K562 (cell line): ENCODE measurements around the gene OSBPL10. TPM values are rescaled to one million over a fixed set of nuclear protein-coding genes. Genes with fewer than 3 reads are reported as not detected.
A peak's percentile ranks its signal among the peaks of the same experiment; 100 is the strongest.

Experiments used
- ATAC-seq: fragments of 200-7000 bp; cut with Tn5 transposase; 3 replicates; pipeline ENCODE4 v1.9.1; 2020; ENCODE audit warnings: moderate library complexity
- BruUV-seq: library from RNA; stranded (reverse); fragments of 400-500 nt; replicated peaks from 2 replicates; lab custom pipeline; 2021; lab: Mats Ljungman, UMichigan
- CTCF ChIA-PET: fragments of 300-600 bp; formaldehyde crosslinking; extraction: SDS; loops from one replicate; lab custom pipeline; 2021; ENCODE audit warnings: low intra/inter-chr PET ratio; lab: Yijun Ruan, JAX
- POLR2A ChIA-PET: fragments of 300-600, 350-650 bp; sonication (Branson Sonifier 250); formaldehyde crosslinking; extraction: SDS; loops from one replicate; lab custom pipeline; 2021; ENCODE audit warnings: antibody characterized with exemption, inconsistent platforms; lab: Yijun Ruan, JAX
- DNase-seq, 4 experiments: peaks; one replicate each; pipeline versions ENCODE4 v3.0.0 to v3.0.0-alpha.2; 2011 to 2018; ENCODE audit warnings: low spot score in 3 of 4, mixed read lengths in 3 of 4; ENCODE audit errors: extremely low read depth in 1 of 4
- FAIRE-seq: peaks from 2 replicates; lab custom pipeline; 2011; peaks lifted over from hg19 to GRCh38; lab: Jason Lieb, UNC
- H2AFZ ChIP-seq: 2 replicates; pipeline ENCODE4 v1.6.0; 2011; ENCODE audit warnings: low read depth, low read length, control low read depth, inconsistent platforms
- H3K27ac ChIP-seq: fragments of 200-600 bp; 3 replicates; pipeline ENCODE4 v1.8.0; 2011; ENCODE audit warnings: low read depth, mild to moderate bottlenecking, control low read depth, inconsistent platforms, low read length, moderate library complexity, mixed read lengths; ENCODE audit errors: extremely low read depth
- H3K27me3 ChIP-seq, 2 experiments: fragments of 300-600 bp in 1 of 2; 2 replicates in 1 of 2; 3 replicates in 1 of 2; pipeline versions ENCODE4 v1.6.0 to v1.8.0; 2011; ENCODE audit warnings: inconsistent platforms in 2 of 2, low read length in 2 of 2, mild to moderate bottlenecking in 1 of 2, mixed read lengths in 1 of 2, moderate library complexity in 1 of 2; ENCODE audit not compliant: control insufficient read depth in 2 of 2, insufficient read depth in 2 of 2
- H3K36me3 ChIP-seq: fragments of 300-600 bp; 3 replicates; pipeline ENCODE4 v1.8.0; 2011; ENCODE audit warnings: mild to moderate bottlenecking, low read length, inconsistent platforms; ENCODE audit not compliant: control insufficient read depth, insufficient read depth
- H3K4me1 ChIP-seq, 2 experiments: fragments of 200-600 bp in 1 of 2; replicated peaks in 1 of 2; 2 replicates in 1 of 2; 3 replicates in 1 of 2; pipeline versions ENCODE4 v1.5.1 to v1.8.0; 2011; ENCODE audit warnings: inconsistent platforms in 2 of 2, low read length in 2 of 2, mild to moderate bottlenecking in 1 of 2, mixed read lengths in 1 of 2, moderate library complexity in 1 of 2; ENCODE audit not compliant: control insufficient read depth in 2 of 2, insufficient read depth in 2 of 2
- H3K4me2 ChIP-seq: 2 replicates; pipeline ENCODE4 v1.6.1; 2011; ENCODE audit warnings: low read length, control low read depth, inconsistent platforms, mixed read lengths; ENCODE audit not compliant: insufficient read depth
- H3K4me3 ChIP-seq: fragments of 200-600 bp; sonication (generic), shearing (Covaris generic); 2 replicates; pipeline ENCODE4 v1.5.1; 2016; ENCODE audit warnings: control low read depth, inconsistent platforms
- H3K79me2 ChIP-seq: fragments of 200-600 bp; 3 replicates; pipeline ENCODE4 v1.8.0; 2011; ENCODE audit warnings: low read length, inconsistent platforms; ENCODE audit not compliant: control insufficient read depth, insufficient read depth
- H3K9ac ChIP-seq, 2 experiments: 2 replicates each; pipeline versions ENCODE4 v1.6.0 to v1.6.1; 2011; ENCODE audit warnings: low read depth in 2 of 2, low read length in 2 of 2, control low read depth in 1 of 2, inconsistent platforms in 1 of 2, mild to moderate bottlenecking in 1 of 2, mixed read lengths in 1 of 2; ENCODE audit not compliant: insufficient read depth in 1 of 2
- H3K9me1 ChIP-seq: one replicate; pipeline ENCODE4 v1.6.0; 2011; ENCODE audit warnings: inconsistent platforms, mild to moderate bottlenecking, low read length, moderate library complexity; ENCODE audit not compliant: control insufficient read depth, insufficient read depth
- H3K9me3 ChIP-seq: replicated peaks from 2 replicates; pipeline ENCODE4 v1.5.1; 2011; ENCODE audit warnings: low read depth, low read length, inconsistent platforms; ENCODE audit not compliant: control insufficient read depth, insufficient read depth
- H4K20me1 ChIP-seq: replicated peaks from 2 replicates; pipeline ENCODE4 v1.6.1; 2011; ENCODE audit warnings: low read length, inconsistent platforms, mixed read lengths; ENCODE audit not compliant: control insufficient read depth, insufficient read depth
- C11orf30 ChIP-seq: fragments of 450-650 bp; IDR thresholded peaks from 2 replicates; pipeline ENCODE4 v1.6.1; 2016; ENCODE audit warnings: low read depth, mild to moderate bottlenecking
- CEBPB ChIP-seq: fragments of 450-650 bp; IDR thresholded peaks from 2 replicates; pipeline ENCODE4 v1.6.1; 2016; ENCODE audit warnings: missing genetic modification characterization, missing compliant biosample characterization
- RFX1 ChIP-seq: fragments of 450-650 bp; IDR thresholded peaks from 2 replicates; pipeline ENCODE4 v1.6.1; 2016; ENCODE audit warnings: mild to moderate bottlenecking, moderate library complexity
- ZNF140 ChIP-seq: fragments of 250-450 bp; sonication (Bioruptor Pico); IDR thresholded peaks from 2 replicates; pipeline ENCODE4 v1.8.0; 2021; ENCODE audit warnings: moderate library complexity, mild to moderate bottlenecking, inconsistent platforms
- WGBS: fragments of 100-300 bp; shearing (Covaris generic); methylation state at CpG from one replicate; pipeline ENCODE4 v1.1.6; 2016; ENCODE audit warnings: low coverage, mixed read lengths; ENCODE audit not compliant: insufficient coverage; ENCODE audit errors: missing lambda C conversion rate; 5-methylcytosine and 5-hydroxymethylcytosine counted together
- in situ Hi-C: fragments of 300-500 bp; cut with MboI; formaldehyde crosslinking; loops from 4 replicates; pipeline ENCODE4 v1.15.0; 2018; ENCODE audit warnings: inconsistent platforms, mixed read lengths
- intact Hi-C: fragments of 100-400 bp; cut with micrococcal nuclease; formaldehyde crosslinking; loops from 2 replicates; pipeline ENCODE4 v1.14.2; 2022
- polyA plus RNA-seq, 8 experiments: library from polyadenylated mRNA; depleted of rRNA in 4 of 8; stranded (reverse) in 5 of 8; unstranded in 3 of 8; fragments of >200 nt; fragmentation: Nextera tagmentation in 2 of 8; fragmentation: Illumina TruSeq in 1 of 8; extraction: Ambion mirVana in 2 of 8; extraction: Trizol in 1 of 8; gene quantifications; 2 replicates each; pipeline versions ENCODE4 v1.2.1 to v1.2.3, GENCODE V29; 2011 to 2014; ENCODE audit warnings: inconsistent platforms in 1 of 8, missing spikeins in 1 of 8
- total RNA-seq, 7 experiments: library from RNA; depleted of rRNA in 6 of 7; stranded (reverse); fragments of >200 nt in 6 of 7; fragmentation: Illumina TruSeq in 2 of 7; extraction: Trizol in 2 of 7; gene quantifications; 2 replicates each; pipeline versions ENCODE4 v1.2.1 to v1.2.3, GENCODE V29; 2011 to 2021; ENCODE audit warnings: low replicate concordance in 1 of 7

Gene OSBPL10
- total and polyA plus RNA-seq, 9 of the 15 experiments (the other 6 are each of a cell fraction or from before 2014, with no cell fraction given), result 0.03 to 0.19 (median 0.14) TPM; not detected in 2

DNA sequence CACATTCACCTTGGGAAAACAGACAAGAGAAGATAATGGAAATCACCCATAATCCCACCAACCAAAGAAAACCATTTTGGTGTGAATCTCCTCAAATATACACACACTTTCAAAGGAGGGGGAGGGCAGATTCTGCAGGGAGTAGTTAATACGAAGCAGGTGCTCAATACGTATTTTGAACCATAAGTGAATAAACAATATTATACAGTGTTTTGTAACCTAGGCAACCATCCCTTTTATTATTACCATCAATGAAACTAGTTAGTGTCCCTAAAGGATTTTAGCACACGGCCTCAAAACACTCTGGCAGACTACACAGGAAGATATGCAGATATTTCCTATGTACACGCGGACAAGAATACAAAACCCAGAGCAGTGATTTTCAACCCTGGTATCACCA is 6.1 kb downstream of the OSBPL10 start:
- Histone ChIP-seq H3K36me3 (no peaks in the 10 kb centered on the region), H3K79me2 (no peaks in the 10 kb centered on the region), H3K4me3 (no peak overlapping the region), H3K27me3 (peaks cover 0 to 19% of the 10 kb centered on the region in 2 experiments; a peak in 3 of 5 replicates), H3K9me1 (no peaks in the 10 kb centered on the region), H2AFZ (no peak overlapping the region), H4K20me1 (no peaks in the 10 kb centered on the region), H3K4me2 (no peak overlapping the region), H3K9ac (no peak overlapping the region), H3K9me3 (no peaks in the 10 kb centered on the region), H3K4me1 (no peaks in the 10 kb centered on the region), H3K27ac (no peak overlapping the region)
- BruUV-seq, result no TSS peak
- ATAC-seq (no peak), FAIRE-seq (no peak), DNase-seq (no peak)
- no peak for TF ChIP-seq ZNF140 (CRISPR knock-in tag)
- peak; percentile 23; the same call in 1 of the 2 replicates for TF ChIP-seq RFX1
- intact Hi-C loops, result no loop called here
- in situ Hi-C loops, result no loop called here
- 6% methylated on average over 5 of the region's 5 CpGs for WGBS
- ChIA-PET CTCF (no interaction called here), POLR2A (no interaction called here)

DNA sequence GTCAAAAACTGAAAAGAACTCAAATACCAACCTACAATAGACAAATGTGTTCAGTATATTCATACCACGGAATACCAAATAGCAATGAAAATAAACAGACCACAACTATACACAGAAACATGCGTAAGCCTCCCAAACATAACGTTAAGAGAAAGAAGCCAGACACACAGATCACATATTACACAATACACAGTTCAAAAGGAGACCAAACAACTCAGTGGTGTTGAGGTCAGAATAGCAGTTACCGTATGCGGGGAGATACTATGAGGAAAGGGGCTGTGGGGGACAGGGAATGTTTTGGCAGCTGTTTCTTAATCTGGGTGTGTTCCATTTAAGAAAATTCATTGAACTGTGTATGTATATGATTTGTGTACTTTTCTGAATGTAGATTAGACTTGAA is 6.6 kb downstream of the OSBPL10 start:
- under 1% methylated on average over 5 of the region's 5 CpGs for WGBS
- H3K9me3 ChIP-seq, result no peaks in the 10 kb centered on the region
- CTCF ChIA-PET, result no interaction called here
- FAIRE-seq, result peak; percentile 63
- POLR2A ChIA-PET, result no interaction called here
- intact Hi-C loops, result no loop called here
- TF ChIP-seq CEBPB (tag) (peak; percentile 42; the same call in 1 of the 2 replicates), C11orf30 (no peak)
- TF ChIP-seq, all 486 proteins: peak for 1
- Histone ChIP-seq H3K27ac (no peak overlapping the region), H3K36me3 (no peaks in the 10 kb centered on the region), H2AFZ (no peak overlapping the region), H3K27me3 (peaks cover 0 to 19% of the 10 kb centered on the region in 2 experiments; a peak in 3 of 5 replicates), H3K9ac (no peak overlapping the region), H3K4me2 (no peak overlapping the region), H3K4me3 (no peak overlapping the region), H4K20me1 (no peaks in the 10 kb centered on the region), H3K79me2 (no peaks in the 10 kb centered on the region), H3K9me1 (no peaks in the 10 kb centered on the region), H3K4me1 (no peaks in the 10 kb centered on the region)
- in situ Hi-C loops, result no loop called here
- ATAC-seq (no peak), DNase-seq (no peak)
- no TSS peak for BruUV-seq
